ENCODE results near the gene STX7.

The STX7 gene

GRCh38 chr6:132525866-132526265 is 12.9 kb upstream of the STX7 start:
- no CpG with 5 or more reads among the region's 4 CpGs for WGBS (ENCODE audit: extremely low coverage, insufficient coverage, insufficient read length)
- no peak overlapping the region for H3K27ac ChIP-seq (ENCODE audit: low read depth, low read length)
- H2BK120ac ChIP-seq (ENCODE audit: insufficient read depth, low read length, poor library complexity), result no peak overlapping the region
- H3K18ac ChIP-seq (ENCODE audit: low read length), result no peak overlapping the region
- no peaks in the 10 kb centered on the region for H3K79me2 ChIP-seq (ENCODE audit: control insufficient read depth, insufficient read depth, low read length, poor library complexity)
- H3K23ac ChIP-seq (ENCODE audit: low read length), result no peak overlapping the region
- no peaks in the 10 kb centered on the region for H3K9me3 ChIP-seq (ENCODE audit: insufficient read depth, low read depth, low read length)
- H3K4ac ChIP-seq (ENCODE audit: low read depth, low read length), result no peak overlapping the region
- H3K14ac ChIP-seq (ENCODE audit: low read length), result no peak overlapping the region
- no peak overlapping the region for H3K4me2 ChIP-seq (ENCODE audit: low read length)
- H3K79me1 ChIP-seq (ENCODE audit: low read length), result no peaks in the 10 kb centered on the region
- H2BK12ac ChIP-seq (ENCODE audit: low read length), result no peak overlapping the region
- no peak for DNase-seq
- no peak overlapping the region for H4K91ac ChIP-seq (ENCODE audit: low read depth, low read length)
- H3K4me3 ChIP-seq (ENCODE audit: low read depth, low read length), result no peak overlapping the region
- H3K36me3 ChIP-seq (ENCODE audit: control insufficient read depth in 1 of 2, insufficient read depth in 2 of 2, low read length in 2 of 2), result no peaks in the 10 kb centered on the region
- H2AFZ ChIP-seq (ENCODE audit: insufficient read depth, low read length, poor library complexity), result no peak overlapping the region
- H3K27me3 ChIP-seq (ENCODE audit: insufficient read depth, low read length), result no peaks in the 10 kb centered on the region
- peaks cover 0 to 1% of the 10 kb centered on the region in 2 experiments for H3K4me1 ChIP-seq (ENCODE audit: control insufficient read depth in 1 of 2, insufficient read depth in 2 of 2, low read length in 2 of 2)
- H2BK5ac ChIP-seq (ENCODE audit: low read depth, low read length, poor library complexity), result no peak overlapping the region
- no peak overlapping the region for H3K9ac ChIP-seq (ENCODE audit: low read length)
- no peak overlapping the region for H4K12ac ChIP-seq (ENCODE audit: low read depth, low read length)
- H2AK5ac ChIP-seq (ENCODE audit: low read length), result no peak overlapping the region
- no peak overlapping the region for H4K8ac ChIP-seq (ENCODE audit: low read depth, low read length)

DNA sequence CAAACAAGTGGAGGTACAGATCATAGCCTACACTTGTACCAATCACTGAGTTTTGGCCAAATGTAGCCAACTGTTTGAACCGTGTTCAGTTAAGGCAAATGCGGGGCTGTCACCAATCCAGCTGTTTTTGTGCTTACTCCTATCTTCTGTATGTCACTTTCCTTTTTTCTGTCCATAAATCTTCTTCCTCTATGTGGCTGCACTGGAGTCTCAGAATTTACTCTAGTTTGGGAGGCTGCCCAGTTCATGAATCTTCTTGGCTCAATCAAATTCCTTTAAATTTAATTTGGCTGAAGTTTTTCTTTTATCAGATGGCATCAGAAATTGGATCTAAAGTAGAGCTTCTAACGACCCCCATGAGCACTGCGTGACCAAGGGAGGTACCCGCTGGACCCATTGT is 11.7 kb upstream of the STX7 start:
- Histone ChIP-seq H3K79me2 (ENCODE audit: control insufficient read depth, insufficient read depth, low read length, poor library complexity) (no peaks in the 10 kb centered on the region), H3K4me1 (ENCODE audit: control insufficient read depth in 1 of 2, insufficient read depth in 2 of 2, low read length in 2 of 2) (no peaks in the 10 kb centered on the region), H3K14ac (ENCODE audit: low read length) (no peak overlapping the region), H4K8ac (ENCODE audit: low read depth, low read length) (no peak overlapping the region), H2BK120ac (ENCODE audit: insufficient read depth, low read length, poor library complexity) (no peak overlapping the region), H2AFZ (ENCODE audit: insufficient read depth, low read length, poor library complexity) (no peak overlapping the region), H3K36me3 (ENCODE audit: control insufficient read depth in 1 of 2, insufficient read depth in 2 of 2, low read length in 2 of 2) (no peaks in the 10 kb centered on the region), H3K4me3 (ENCODE audit: low read depth, low read length) (no peak overlapping the region), H3K79me1 (ENCODE audit: low read length) (no peaks in the 10 kb centered on the region), H3K27me3 (ENCODE audit: insufficient read depth, low read length) (no peaks in the 10 kb centered on the region), H2BK12ac (ENCODE audit: low read length) (no peak overlapping the region), H2AK5ac (ENCODE audit: low read length) (no peak overlapping the region), H3K9ac (ENCODE audit: low read length) (no peak overlapping the region), H4K12ac (ENCODE audit: low read depth, low read length) (no peak overlapping the region), H3K18ac (ENCODE audit: low read length) (no peak overlapping the region), H3K27ac (ENCODE audit: low read depth, low read length) (no peak overlapping the region), H3K4ac (ENCODE audit: low read depth, low read length) (no peak overlapping the region), H4K91ac (ENCODE audit: low read depth, low read length) (no peak overlapping the region), H3K4me2 (ENCODE audit: low read length) (no peak overlapping the region), H3K9me3 (ENCODE audit: insufficient read depth, low read depth, low read length) (no peaks in the 10 kb centered on the region), H3K23ac (ENCODE audit: low read length) (no peak overlapping the region), H2BK5ac (ENCODE audit: low read depth, low read length, poor library complexity) (no peak overlapping the region)
- no peak for DNase-seq
- WGBS (ENCODE audit: extremely low coverage, insufficient coverage, insufficient read length), result no CpG with 5 or more reads among the region's 5 CpGs

DNA sequence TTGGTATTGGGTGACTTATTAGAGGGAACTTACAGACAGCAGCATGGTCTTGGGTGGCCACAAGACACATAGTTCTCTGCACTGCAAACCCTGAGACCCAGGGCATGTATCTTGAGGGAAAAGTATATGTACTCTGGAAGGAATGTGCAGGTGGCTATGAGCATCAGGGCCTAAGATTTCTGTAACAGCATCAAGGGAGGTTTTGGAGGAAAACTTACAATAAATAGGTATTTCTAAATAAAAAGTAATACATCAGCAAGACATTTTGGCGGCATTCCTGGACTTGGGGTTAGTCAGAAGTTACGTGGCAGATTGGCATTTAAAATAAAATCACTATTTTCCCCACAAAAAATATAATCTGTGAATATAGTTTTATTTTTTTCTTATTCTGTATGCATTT is 8.0 kb upstream of the STX7 start:
- H2BK5ac ChIP-seq (ENCODE audit: low read depth, low read length, poor library complexity), result no peak overlapping the region
- H3K9me3 ChIP-seq (ENCODE audit: insufficient read depth, low read depth, low read length), result no peaks in the 10 kb centered on the region
- H3K4ac ChIP-seq (ENCODE audit: low read depth, low read length), result no peak overlapping the region
- no peak overlapping the region for H4K8ac ChIP-seq (ENCODE audit: low read depth, low read length)
- H3K27me3 ChIP-seq (ENCODE audit: insufficient read depth, low read length), result no peaks in the 10 kb centered on the region
- WGBS (ENCODE audit: extremely low coverage, insufficient coverage, insufficient read length), result no CpG with 5 or more reads among the region's 2 CpGs
- H3K4me2 ChIP-seq (ENCODE audit: low read length), result no peak overlapping the region
- no peak overlapping the region for H2BK12ac ChIP-seq (ENCODE audit: low read length)
- H3K79me1 ChIP-seq (ENCODE audit: low read length), result no peaks in the 10 kb centered on the region
- no peak overlapping the region for H3K9ac ChIP-seq (ENCODE audit: low read length)
- H3K4me1 ChIP-seq (ENCODE audit: control insufficient read depth in 1 of 2, insufficient read depth in 2 of 2, low read length in 2 of 2), result no peaks in the 10 kb centered on the region
- no peak overlapping the region for H2AK5ac ChIP-seq (ENCODE audit: low read length)
- no peak overlapping the region for H3K4me3 ChIP-seq (ENCODE audit: low read depth, low read length)
- DNase-seq, result peak in 1 of 2 donors; percentile 49
- no peak overlapping the region for H3K23ac ChIP-seq (ENCODE audit: low read length)
- H4K91ac ChIP-seq (ENCODE audit: low read depth, low read length), result no peak overlapping the region
- no peaks in the 10 kb centered on the region for H3K36me3 ChIP-seq (ENCODE audit: control insufficient read depth in 1 of 2, insufficient read depth in 2 of 2, low read length in 2 of 2)
- H3K27ac ChIP-seq (ENCODE audit: low read depth, low read length), result no peak overlapping the region
- no peak overlapping the region for H2BK120ac ChIP-seq (ENCODE audit: insufficient read depth, low read length, poor library complexity)
- H3K14ac ChIP-seq (ENCODE audit: low read length), result no peak overlapping the region
- no peak overlapping the region for H4K12ac ChIP-seq (ENCODE audit: low read depth, low read length)
- H2AFZ ChIP-seq (ENCODE audit: insufficient read depth, low read length, poor library complexity), result no peak overlapping the region
- H3K18ac ChIP-seq (ENCODE audit: low read length), result no peak overlapping the region
- no peaks in the 10 kb centered on the region for H3K79me2 ChIP-seq (ENCODE audit: control insufficient read depth, insufficient read depth, low read length, poor library complexity)

DNA sequence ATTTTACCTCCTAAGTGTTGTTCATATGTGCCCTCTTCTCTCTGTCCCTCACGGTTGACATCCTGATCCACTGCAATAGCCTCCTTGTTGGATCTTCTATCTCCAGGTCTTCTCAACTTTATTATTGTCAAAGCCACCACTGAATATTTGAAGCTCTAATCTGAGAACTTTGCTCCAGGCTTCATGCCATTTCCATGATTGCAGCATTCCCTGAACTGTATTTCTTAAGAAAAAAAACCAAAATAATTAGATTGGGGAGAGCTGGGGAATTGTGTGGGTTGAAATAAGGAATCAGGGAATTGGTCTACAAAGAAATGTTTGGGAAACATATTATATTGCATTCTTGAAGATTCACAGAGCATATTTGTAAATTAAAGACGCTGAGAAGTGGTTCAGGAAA is 2.5 kb upstream of the STX7 start:
- peaks cover 4% of the 10 kb centered on the region for H3K79me2 ChIP-seq (ENCODE audit: control insufficient read depth, insufficient read depth, low read length, poor library complexity)
- H3K4me2 ChIP-seq (ENCODE audit: low read length), result no peak overlapping the region
- H3K23ac ChIP-seq (ENCODE audit: low read length), result no peak overlapping the region
- H3K36me3 ChIP-seq (ENCODE audit: control insufficient read depth in 1 of 2, insufficient read depth in 2 of 2, low read length in 2 of 2), result no peaks in the 10 kb centered on the region
- no peak overlapping the region for H2BK12ac ChIP-seq (ENCODE audit: low read length)
- H3K27me3 ChIP-seq (ENCODE audit: insufficient read depth, low read length), result no peaks in the 10 kb centered on the region
- no peak overlapping the region for H3K14ac ChIP-seq (ENCODE audit: low read length)
- no peak overlapping the region for H3K4ac ChIP-seq (ENCODE audit: low read depth, low read length)
- no peak overlapping the region for H3K9ac ChIP-seq (ENCODE audit: low read length)
- H3K4me1 ChIP-seq (ENCODE audit: control insufficient read depth in 1 of 2, insufficient read depth in 2 of 2, low read length in 2 of 2), result peaks cover 0 to 2% of the 10 kb centered on the region in 2 experiments
- no peak overlapping the region for H3K4me3 ChIP-seq (ENCODE audit: low read depth, low read length)
- H3K79me1 ChIP-seq (ENCODE audit: low read length), result peaks cover 6% of the 10 kb centered on the region
- H4K8ac ChIP-seq (ENCODE audit: low read depth, low read length), result no peak overlapping the region
- no peak overlapping the region for H3K18ac ChIP-seq (ENCODE audit: low read length)
- no peak overlapping the region for H4K12ac ChIP-seq (ENCODE audit: low read depth, low read length)
- H4K91ac ChIP-seq (ENCODE audit: low read depth, low read length), result no peak overlapping the region
- H3K27ac ChIP-seq (ENCODE audit: low read depth, low read length), result no peak overlapping the region
- no peaks in the 10 kb centered on the region for H3K9me3 ChIP-seq (ENCODE audit: insufficient read depth, low read depth, low read length)
- peak; percentile 25 to 62 for DNase-seq
- H2AK5ac ChIP-seq (ENCODE audit: low read length), result no peak overlapping the region
- H2BK120ac ChIP-seq (ENCODE audit: insufficient read depth, low read length, poor library complexity), result no peak overlapping the region
- H2BK5ac ChIP-seq (ENCODE audit: low read depth, low read length, poor library complexity), result no peak overlapping the region
- WGBS (ENCODE audit: extremely low coverage, insufficient coverage, insufficient read length), result no CpG with 5 or more reads among the region's 2 CpGs
- H2AFZ ChIP-seq (ENCODE audit: insufficient read depth, low read length, poor library complexity), result no peak overlapping the region

Measured in trophoblast cell (in vitro differentiated cells and primary cell).